H1 (cell line): ENCODE results near the gene MAFG. TPM values are rescaled to one million over a fixed set of nuclear protein-coding genes. Genes with fewer than 3 reads are reported as not detected.

Source experiments
- CTCF ChIA-PET: fragments of 300-600 bp; sonication (Branson Sonifier 250); formaldehyde crosslinking; loops from one replicate; lab custom pipeline; 2021; ENCODE audit not compliant: partially characterized antibody; lab: Charles Lee
- POLR2A ChIA-PET: fragments of 300-600 bp; sonication (Branson Sonifier 250); formaldehyde crosslinking; loops from one replicate; lab custom pipeline; 2021; ENCODE audit warnings: inconsistent platforms; ENCODE audit not compliant: partially characterized antibody; lab: Charles Lee
- DNase-seq, 2 experiments: peaks; one replicate each; pipeline versions ENCODE4 v3.0.0 to v3.0.0-alpha.2; 2010 to 2022; ENCODE audit warnings: low spot score in 2 of 2, low read depth in 1 of 2, mixed read lengths in 1 of 2
- FAIRE-seq: peaks from 2 replicates; lab custom pipeline; 2011; peaks lifted over from hg19 to GRCh38; lab: Jason Lieb, UNC
- H2AFZ ChIP-seq: 2 replicates; pipeline ENCODE4 v1.8.1; 2012; ENCODE audit warnings: low read length, inconsistent platforms
- H2AK5ac ChIP-seq: 2 replicates; pipeline ENCODE4 v1.6.1; 2013; ENCODE audit warnings: low read depth, low read length
- H2BK120ac ChIP-seq: replicated peaks from 2 replicates; pipeline ENCODE3; 2013; ENCODE audit warnings: low read depth, low read length, inconsistent platforms
- H2BK12ac ChIP-seq: 2 replicates; pipeline ENCODE4 v1.6.1; 2013; ENCODE audit warnings: low read depth, low read length
- H2BK15ac ChIP-seq: 2 replicates; pipeline ENCODE4 v1.6.1; 2013; ENCODE audit warnings: low read length
- H2BK20ac ChIP-seq: 2 replicates; pipeline ENCODE4 v1.6.1; 2013; ENCODE audit warnings: low read length
- H2BK5ac ChIP-seq: 2 replicates; pipeline ENCODE4 v1.6.1; 2013; ENCODE audit warnings: low read depth, low read length
- H3K14ac ChIP-seq: 2 replicates; pipeline ENCODE4 v1.6.1; 2013; ENCODE audit warnings: inconsistent platforms; ENCODE audit not compliant: insufficient read length
- H3K18ac ChIP-seq: 2 replicates; pipeline ENCODE4 v1.6.1; 2013; ENCODE audit warnings: low read length; ENCODE audit errors: extremely low read depth
- H3K23ac ChIP-seq: 2 replicates; pipeline ENCODE4 v1.6.1; 2013; ENCODE audit warnings: inconsistent platforms; ENCODE audit not compliant: insufficient read length
- H3K23me2 ChIP-seq: 2 replicates; pipeline ENCODE4 v1.6.1; 2013; ENCODE audit warnings: low read depth, low read length
- H3K27ac ChIP-seq: 2 replicates; pipeline ENCODE4 v1.6.1; 2011; ENCODE audit warnings: low read depth, low read length, inconsistent platforms
- H3K27me3 ChIP-seq, 4 experiments: replicated peaks in 1 of 4; 1 replicate in 1 of 4; 2 replicates in 3 of 4; pipeline versions ENCODE4 v1.6.1 to v1.8.1; 2011 to 2013; ENCODE audit warnings: low read length in 3 of 4, mild to moderate bottlenecking in 3 of 4, inconsistent platforms in 2 of 4, mixed read lengths in 2 of 4, moderate library complexity in 1 of 4; ENCODE audit not compliant: control insufficient read depth in 3 of 4, insufficient read depth in 3 of 4; ENCODE audit errors: extremely low read depth in 1 of 4
- H3K36me3 ChIP-seq, 4 experiments: 2 replicates each; pipeline versions ENCODE4 v1.6.1 to v1.8.1; 2011 to 2013; ENCODE audit warnings: mild to moderate bottlenecking in 4 of 4, low read length in 3 of 4, moderate library complexity in 2 of 4, control low read depth in 1 of 4, inconsistent platforms in 1 of 4; ENCODE audit not compliant: insufficient read depth in 4 of 4, control insufficient read depth in 2 of 4
- H3K4ac ChIP-seq: replicated peaks from 2 replicates; pipeline ENCODE3; 2013; ENCODE audit warnings: low read length, low read depth, mixed read lengths, inconsistent platforms; ENCODE audit not compliant: insufficient read length
- H3K4me1 ChIP-seq, 4 experiments: replicated peaks in 1 of 4; 1 replicate in 1 of 4; 2 replicates in 3 of 4; pipeline versions ENCODE4 v1.6.1 to v1.8.1; 2011 to 2013; ENCODE audit warnings: low read length in 3 of 4, inconsistent platforms in 2 of 4, mixed read lengths in 1 of 4; ENCODE audit not compliant: insufficient read depth in 4 of 4, control insufficient read depth in 3 of 4
- H3K4me2 ChIP-seq, 2 experiments: 2 replicates each; pipeline versions ENCODE4 v1.6.1 to v1.8.1; 2011 to 2013; ENCODE audit warnings: low read depth in 2 of 2, low read length in 2 of 2, control low read depth in 1 of 2, inconsistent platforms in 1 of 2, mild to moderate bottlenecking in 1 of 2; ENCODE audit not compliant: insufficient read depth in 1 of 2
- H3K4me3 ChIP-seq, 4 experiments: fragments of 200-600, 300-600 bp in 1 of 4; sonication (generic), shearing (Covaris generic), sonication (Bioruptor Twin) in 1 of 4; 2 replicates each; pipeline versions ENCODE4 v1.5.1 to v1.8.1; 2011 to 2016; ENCODE audit warnings: low read length in 4 of 4, low read depth in 3 of 4, control low read depth in 2 of 4, inconsistent platforms in 2 of 4, mild to moderate bottlenecking in 2 of 4, mixed read lengths in 1 of 4, moderate library complexity in 1 of 4; ENCODE audit not compliant: insufficient read depth in 2 of 4; ENCODE audit errors: extremely low read depth in 1 of 4
- H3K56ac ChIP-seq: replicated peaks from 2 replicates; pipeline ENCODE3; 2013; ENCODE audit warnings: low read depth, mild to moderate bottlenecking, mixed read lengths, low read length, inconsistent platforms; ENCODE audit not compliant: insufficient read length
- H3K79me1 ChIP-seq: 2 replicates; pipeline ENCODE4 v1.6.1; 2013; ENCODE audit warnings: low read depth, low read length, control low read depth
- H3K79me2 ChIP-seq, 2 experiments: 2 replicates each; pipeline versions ENCODE4 v1.6.1 to v1.8.1; 2012 to 2013; ENCODE audit warnings: low read length in 2 of 2, mild to moderate bottlenecking in 2 of 2, inconsistent platforms in 1 of 2; ENCODE audit not compliant: insufficient read depth in 2 of 2, control insufficient read depth in 1 of 2
- H3K9ac ChIP-seq, 4 experiments: replicated peaks in 1 of 4; 1 replicate in 1 of 4; 2 replicates in 3 of 4; pipeline versions ENCODE4 v1.6.1 to v1.8.1; 2011 to 2013; ENCODE audit warnings: low read depth in 3 of 4, low read length in 3 of 4, control low read depth in 2 of 4, mild to moderate bottlenecking in 2 of 4, moderate library complexity in 2 of 4, inconsistent platforms in 1 of 4; ENCODE audit errors: extremely low read depth in 1 of 4
- H3K9me3 ChIP-seq, 2 experiments: 2 replicates each; pipeline versions ENCODE4 v1.6.1 to v1.8.1; 2012 to 2013; ENCODE audit warnings: mild to moderate bottlenecking in 2 of 2, moderate library complexity in 2 of 2, control low read depth in 1 of 2, inconsistent platforms in 1 of 2, low read depth in 1 of 2, low read length in 1 of 2, mixed read lengths in 1 of 2; ENCODE audit not compliant: insufficient read depth in 2 of 2
- H4K20me1 ChIP-seq, 2 experiments: replicated peaks in 1 of 2; 2 replicates each; pipeline versions ENCODE3 to v1.8.1; 2011 to 2013; ENCODE audit warnings: inconsistent platforms in 2 of 2, low read length in 2 of 2, mild to moderate bottlenecking in 1 of 2; ENCODE audit not compliant: insufficient read depth in 2 of 2, control insufficient read depth in 1 of 2
- H4K5ac ChIP-seq: 2 replicates; pipeline ENCODE4 v1.6.1; 2013; ENCODE audit warnings: low read length, low read depth, mixed read lengths, inconsistent platforms; ENCODE audit not compliant: insufficient read length
- H4K8ac ChIP-seq: 2 replicates; pipeline ENCODE4 v1.8.0; 2013; ENCODE audit warnings: mild to moderate bottlenecking, moderate library complexity, low read length, inconsistent platforms; ENCODE audit not compliant: insufficient read depth; ENCODE audit errors: extremely low read depth
- H4K91ac ChIP-seq: replicated peaks from 2 replicates; pipeline ENCODE3; 2013; ENCODE audit warnings: low read length, mixed read lengths, inconsistent platforms; ENCODE audit not compliant: insufficient read length
- EGR1 ChIP-seq: IDR thresholded peaks from 2 replicates; pipeline ENCODE4 v1.6.1; 2011; ENCODE audit warnings: low read depth, low read length, borderline replicate concordance
- WGBS, 2 experiments: shearing (Covaris generic) in 1 of 2; methylation state at CpG; one replicate each; pipeline versions ENCODE4 v1.1.6 to v1.1.7; 2013 to 2015; ENCODE audit warnings: low lambda C conversion rate in 2 of 2, mixed read lengths in 2 of 2, inconsistent platforms in 1 of 2, low coverage in 1 of 2, missing lambda C conversion rate in 1 of 2; ENCODE audit not compliant: insufficient replicate concordance in 2 of 2, insufficient coverage in 1 of 2, insufficient read length in 1 of 2; ENCODE audit errors: extremely low coverage in 1 of 2, missing lambda C conversion rate in 1 of 2; 5-methylcytosine and 5-hydroxymethylcytosine counted together
- polyA plus RNA-seq, 7 experiments: library from polyadenylated mRNA; depleted of rRNA in 3 of 7; stranded (reverse) in 5 of 7; unstranded in 2 of 7; fragments of >200 nt in 5 of 7; fragments of 200-250 nt in 2 of 7; gene quantifications; 1 replicate in 5 of 7; 2 replicates in 1 of 7; 4 replicates in 1 of 7; pipeline versions ENCODE4 v1.2.1 to v1.2.3, GENCODE V29; 2011 to 2013; ENCODE audit warnings: missing spikeins in 2 of 7, mixed read lengths in 2 of 7
- total RNA-seq: library from RNA; stranded (reverse); fragmentation: NEBNext Ultra II Directional; extraction: Animal tissue kit (Norgen Biotek cat#: 25700); gene quantifications from 2 replicates; pipeline ENCODE4 v1.2.1, GENCODE V29; 2021
- TF ChIP-seq, protein P1 (sequence below), 3 experiments: IDR thresholded peaks; 1 replicate in 2 of 3; 2 replicates in 1 of 3; pipeline versions ENCODE4 v1.5.1 to v1.6.1; 2011; ENCODE audit warnings: low read length in 3 of 3, mild to moderate bottlenecking in 3 of 3, inconsistent platforms in 2 of 3, low read depth in 1 of 3, moderate library complexity in 1 of 3; ENCODE audit not compliant: insufficient read depth in 1 of 3; ENCODE audit errors: control extremely low read depth in 1 of 3

The MAFG gene
- total and polyA plus RNA-seq, 2 of the 8 experiments (the other 6 are each of a cell fraction or from before 2014, with no cell fraction given), result 25.5 to 26.9 TPM

DNA sequence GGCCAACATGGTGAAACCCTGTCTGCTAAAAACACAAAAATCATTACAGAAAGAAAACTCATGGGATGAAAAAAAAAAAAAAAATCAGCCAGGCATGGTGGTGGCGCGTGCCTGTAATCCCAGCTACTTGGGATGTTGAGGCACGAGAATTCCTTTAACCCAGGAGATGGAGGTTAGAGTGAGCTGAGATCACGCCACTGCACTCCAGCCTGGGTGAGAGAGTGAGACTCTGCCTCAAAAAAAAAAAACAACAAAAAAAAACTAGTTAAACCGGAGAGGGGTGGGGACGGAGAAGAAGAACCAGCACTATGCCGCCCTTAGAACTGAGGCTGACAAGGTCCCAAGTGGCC is 40.8 kb upstream of the MAFG start:
- H3K23ac ChIP-seq, result no peak overlapping the region
- peaks cover 0 to 3% of the 10 kb centered on the region in 2 experiments for H4K20me1 ChIP-seq
- POLR2A ChIA-PET, result interaction anchor here (0.9 to 4.1 kb wide), 6 partner anchors 9 to 45 kb away, joined by 3 to 20 read pairs (median 6); partner anchors contain the start of gene ASPSCR1
- H3K79me2 ChIP-seq, result no peaks in the 10 kb centered on the region
- H3K14ac ChIP-seq, result no peak overlapping the region
- no peaks in the 10 kb centered on the region for H3K36me3 ChIP-seq
- peaks cover 0 to 19% (median 16%) of the 10 kb centered on the region in 4 experiments; a peak in 6 of 7 replicates for H3K4me1 ChIP-seq
- no peak overlapping the region for H4K5ac ChIP-seq
- WGBS, 2 experiments, result 76% methylated on average over 5 of the region's 7 CpGs; no CpG with 5 or more reads in 1 of the 2 experiments
- no peak overlapping the region for H3K4ac ChIP-seq
- H2BK120ac ChIP-seq, result no peak overlapping the region
- H3K79me1 ChIP-seq, result no peaks in the 10 kb centered on the region
- no peaks in the 10 kb centered on the region for H3K23me2 ChIP-seq
- H3K9ac ChIP-seq, result no peak overlapping the region
- no peak overlapping the region for H3K18ac ChIP-seq
- H3K27me3 ChIP-seq, result peaks cover 0 to 36% (median 30%) of the 10 kb centered on the region in 4 experiments; a peak in 6 of 7 replicates
- peaks cover under 1 to 1% of the 10 kb centered on the region in 2 experiments; a peak in 1 of 4 replicates for H3K9me3 ChIP-seq
- DNase-seq (no peak), FAIRE-seq (no peak)
- no peak overlapping the region for H3K27ac ChIP-seq
- H3K4me3 ChIP-seq, result peak overlapping the region in 1 of 4 experiments; percentile 40; a peak in 1 of 8 replicates
- H4K91ac ChIP-seq, result no peak overlapping the region
- CTCF ChIA-PET, result interaction anchor here (1.2 to 2.9 kb wide), 5 partner anchors 10 to 70 kb away, joined by 3 to 16 read pairs (median 3); partner anchors contain the start of gene DCXR
- H2BK12ac ChIP-seq, result 0 out of 2 replicates have a peak overlapping the region, but pooled peaks have one; percentile 35
- H2BK15ac ChIP-seq, result no peak overlapping the region
- no peak overlapping the region for H2AFZ ChIP-seq
- no peak overlapping the region for H4K8ac ChIP-seq
- H3K4me2 ChIP-seq, result peak overlapping the region; percentile 8 to 58; a peak in 3 of 4 replicates
- H2BK5ac ChIP-seq, result no peak overlapping the region
- no peak overlapping the region for H2BK20ac ChIP-seq
- no peak overlapping the region for H3K56ac ChIP-seq
- H2AK5ac ChIP-seq, result no peak overlapping the region
- TF ChIP-seq EGR1, result no peak
- TF ChIP-seq, protein P1, sequence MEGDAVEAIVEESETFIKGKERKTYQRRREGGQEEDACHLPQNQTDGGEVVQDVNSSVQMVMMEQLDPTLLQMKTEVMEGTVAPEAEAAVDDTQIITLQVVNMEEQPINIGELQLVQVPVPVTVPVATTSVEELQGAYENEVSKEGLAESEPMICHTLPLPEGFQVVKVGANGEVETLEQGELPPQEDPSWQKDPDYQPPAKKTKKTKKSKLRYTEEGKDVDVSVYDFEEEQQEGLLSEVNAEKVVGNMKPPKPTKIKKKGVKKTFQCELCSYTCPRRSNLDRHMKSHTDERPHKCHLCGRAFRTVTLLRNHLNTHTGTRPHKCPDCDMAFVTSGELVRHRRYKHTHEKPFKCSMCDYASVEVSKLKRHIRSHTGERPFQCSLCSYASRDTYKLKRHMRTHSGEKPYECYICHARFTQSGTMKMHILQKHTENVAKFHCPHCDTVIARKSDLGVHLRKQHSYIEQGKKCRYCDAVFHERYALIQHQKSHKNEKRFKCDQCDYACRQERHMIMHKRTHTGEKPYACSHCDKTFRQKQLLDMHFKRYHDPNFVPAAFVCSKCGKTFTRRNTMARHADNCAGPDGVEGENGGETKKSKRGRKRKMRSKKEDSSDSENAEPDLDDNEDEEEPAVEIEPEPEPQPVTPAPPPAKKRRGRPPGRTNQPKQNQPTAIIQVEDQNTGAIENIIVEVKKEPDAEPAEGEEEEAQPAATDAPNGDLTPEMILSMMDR (IDR thresholded peaks at IDR 0.05; ENCODE audit: control extremely low read depth in 1 of 3, insufficient read depth in 1 of 3, low read depth in 1 of 3, low read length in 3 of 3), result no peak
